WTC11 (cell line): ENCODE results near the gene CHMP1A. TPM values are rescaled to one million over a fixed set of nuclear protein-coding genes. Genes with fewer than 3 reads are reported as not detected.

ENCODE experiments used
- ATAC-seq: fragments of 200-7000 bp; cut with Tn5 transposase; 2 replicates; pipeline ENCODE4 v1.10.0; 2021; ENCODE audit warnings: mild to moderate bottlenecking, moderate library complexity
- CTCF ChIA-PET: fragments of 300-600 bp; sonication (Branson Sonifier 250); formaldehyde crosslinking; loops from one replicate; lab custom pipeline; 2021; ENCODE audit warnings: antibody characterized with exemption; lab: Charles Lee
- POLR2A ChIA-PET: fragments of 350-600 bp; sonication (Branson Sonifier 250); formaldehyde crosslinking; loops from one replicate; lab custom pipeline; 2021; ENCODE audit warnings: antibody characterized with exemption; lab: Charles Lee
- DNase-seq: peaks from one replicate; pipeline ENCODE4 v3.0.0; 2021; ENCODE audit warnings: low spot score
- H3K27ac Mint-ChIP-seq: 2 replicates; pipeline ENCODE4 v1.8.0; 2021; ENCODE audit warnings: mixed read lengths
- H3K27me3 Mint-ChIP-seq: 2 replicates; pipeline ENCODE4 v1.8.0; 2021; ENCODE audit warnings: low read depth, mild to moderate bottlenecking, moderate library complexity, mixed read lengths
- H3K36me3 Mint-ChIP-seq: 2 replicates; pipeline ENCODE4 v1.8.0; 2021; ENCODE audit warnings: mixed read lengths
- H3K4me1 Mint-ChIP-seq: 2 replicates; pipeline ENCODE4 v1.8.0; 2022; ENCODE audit warnings: mixed read lengths
- H3K4me3 Mint-ChIP-seq: 2 replicates; pipeline ENCODE4 v1.8.0; 2021; ENCODE audit warnings: mild to moderate bottlenecking, moderate library complexity, mixed read lengths
- H3K9me3 Mint-ChIP-seq: 2 replicates; pipeline ENCODE4 v1.8.0; 2021; ENCODE audit warnings: mixed read lengths
- CBFB ChIP-seq: sonication (generic); formaldehyde crosslinking; IDR thresholded peaks from 2 replicates; pipeline ENCODE4 v1.8.1; 2022; ENCODE audit warnings: mild to moderate bottlenecking, low read depth, missing genetic modification reagents
- EMX1 ChIP-seq: fragments of 250-450 bp; sonication (Bioruptor Pico); IDR thresholded peaks from 2 replicates; pipeline ENCODE4 v1.8.0; 2021; ENCODE audit warnings: mild to moderate bottlenecking
- FOXJ3 ChIP-seq: sonication (generic); formaldehyde crosslinking; IDR thresholded peaks from 2 replicates; pipeline ENCODE4 v1.9.0; 2021; ENCODE audit warnings: missing genetic modification reagents, mild to moderate bottlenecking, borderline replicate concordance
- GTF2I ChIP-seq: fragments of 250-450 bp; sonication (Bioruptor Pico); conservative IDR thresholded peaks from 2 replicates; pipeline ENCODE4 v1.4.0; 2021; ENCODE audit warnings: mild to moderate bottlenecking
- JAZF1 ChIP-seq: fragments of 250-450 bp; sonication (Bioruptor Pico); IDR thresholded peaks from 2 replicates; pipeline ENCODE4 v1.9.0; 2021; ENCODE audit warnings: moderate library complexity, mild to moderate bottlenecking, inconsistent platforms
- JUN ChIP-seq: sonication (generic); formaldehyde crosslinking; IDR thresholded peaks from 2 replicates; pipeline ENCODE4 v1.8.0; 2023; ENCODE audit warnings: mild to moderate bottlenecking, missing genetic modification reagents
- KAT7 ChIP-seq: sonication (generic); formaldehyde crosslinking; IDR thresholded peaks from 2 replicates; pipeline ENCODE4 v1.8.1; 2023; ENCODE audit warnings: missing genetic modification reagents, mild to moderate bottlenecking, borderline replicate concordance
- ZNF232 ChIP-seq: sonication (generic); formaldehyde crosslinking; IDR thresholded peaks from 2 replicates; pipeline ENCODE4 v1.8.0; 2022; ENCODE audit warnings: mild to moderate bottlenecking, missing genetic modification reagents
- ZNF317 ChIP-seq: sonication (generic); formaldehyde crosslinking; IDR thresholded peaks from 2 replicates; pipeline ENCODE4 v1.8.1; 2023; ENCODE audit warnings: low read depth, mild to moderate bottlenecking, moderate library complexity, missing genetic modification reagents, borderline replicate concordance
- total RNA-seq: library from RNA; stranded (reverse); gene quantifications from 3 replicates; pipeline ENCODE4 v1.2.3, GENCODE V29; 2021
- TF ChIP-seq, protein P1 (sequence below): fragments of 250-450 bp; sonication (Bioruptor Pico); IDR thresholded peaks from 2 replicates; pipeline ENCODE4 v1.9.0; 2021; ENCODE audit warnings: moderate library complexity, mild to moderate bottlenecking, inconsistent platforms, borderline replicate concordance
- TF ChIP-seq, protein P2 (sequence below): fragments of 200-600 bp; IDR thresholded peaks from 2 replicates; pipeline ENCODE4 v1.8.0; 2022; ENCODE audit warnings: antibody characterized with exemption
- TF ChIP-seq, protein P3 (sequence below): sonication (generic); formaldehyde crosslinking; IDR thresholded peaks from 2 replicates; pipeline ENCODE4 v1.8.1; 2023; ENCODE audit warnings: mild to moderate bottlenecking, moderate library complexity, missing genetic modification reagents
- TF ChIP-seq, protein P4 (sequence below): sonication (generic); formaldehyde crosslinking; IDR thresholded peaks from 2 replicates; pipeline ENCODE4 v1.8.0; 2022; ENCODE audit warnings: mild to moderate bottlenecking, missing genetic modification reagents
- TF ChIP-seq, protein P5 (sequence below): fragments of 250-450 bp; sonication (Bioruptor Pico); IDR thresholded peaks from 2 replicates; pipeline ENCODE4 v1.9.0; 2021; ENCODE audit warnings: mild to moderate bottlenecking
- TF ChIP-seq, protein P6 (sequence below): sonication (generic); formaldehyde crosslinking; IDR thresholded peaks from 2 replicates; pipeline ENCODE4 v1.8.1; 2023; ENCODE audit warnings: mild to moderate bottlenecking, missing genetic modification reagents, borderline replicate concordance
- TF ChIP-seq, protein P7 (sequence below): sonication (generic); formaldehyde crosslinking; IDR thresholded peaks from 2 replicates; pipeline ENCODE4 v1.8.1; 2022; ENCODE audit warnings: missing genetic modification reagents, borderline replicate concordance
- TF ChIP-seq, protein P8 (sequence below): sonication (generic); formaldehyde crosslinking; IDR thresholded peaks from 2 replicates; pipeline ENCODE4 v1.8.0; 2022; ENCODE audit warnings: mild to moderate bottlenecking, missing genetic modification reagents

The CHMP1A gene
- total RNA-seq, 1 experiment from 2014 or later, result 76.0 TPM

DNA sequence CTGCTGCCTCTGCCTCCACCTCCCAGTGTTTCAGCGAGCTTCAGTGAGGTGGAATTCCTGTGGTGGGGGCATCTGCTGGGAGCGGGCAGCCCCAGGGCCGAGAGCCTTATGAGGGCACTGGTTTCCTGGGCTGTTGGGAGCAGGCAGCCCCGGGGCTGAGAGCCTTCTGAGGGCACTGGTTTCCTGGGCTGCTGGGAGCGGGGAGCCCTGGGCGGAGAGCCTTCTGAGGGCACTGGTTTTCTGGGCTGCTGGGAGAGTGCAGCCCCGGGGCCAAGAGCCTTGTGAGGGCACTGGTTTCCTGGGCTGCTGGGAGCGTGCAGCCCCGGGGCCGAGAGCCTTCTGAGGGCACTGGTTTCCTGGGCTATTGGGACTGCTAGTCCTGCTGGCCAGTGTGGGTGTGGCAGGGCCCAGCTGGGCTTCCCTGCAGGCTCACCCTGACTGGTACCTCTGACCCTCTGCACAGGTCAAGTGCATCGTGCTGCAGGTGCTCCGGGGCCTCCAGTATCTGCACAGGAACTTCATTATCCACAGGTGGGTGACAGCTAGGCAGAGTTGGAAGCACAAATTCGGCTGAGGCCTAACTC, 34.6 kb upstream of the CHMP1A start:
- H3K4me3 Mint-ChIP-seq, result no peak overlapping the region
- no peak overlapping the region for H3K27ac Mint-ChIP-seq
- ATAC-seq (no peak), DNase-seq (no peak)
- H3K9me3 Mint-ChIP-seq, result no peaks in the 10 kb centered on the region
- H3K4me1 Mint-ChIP-seq, result peaks cover 7% of the 10 kb centered on the region
- peaks cover 34% of the 10 kb centered on the region for H3K36me3 Mint-ChIP-seq
- ChIA-PET POLR2A (no interaction called here), CTCF (no interaction called here)
- TF ChIP-seq EMX1 (CRISPR knock-in tag) (no peak), KAT7 (CRISPR knock-in tag) (no peak), CBFB (no peak), JAZF1 (CRISPR knock-in tag) (no peak)
- TF ChIP-seq, protein P1, sequence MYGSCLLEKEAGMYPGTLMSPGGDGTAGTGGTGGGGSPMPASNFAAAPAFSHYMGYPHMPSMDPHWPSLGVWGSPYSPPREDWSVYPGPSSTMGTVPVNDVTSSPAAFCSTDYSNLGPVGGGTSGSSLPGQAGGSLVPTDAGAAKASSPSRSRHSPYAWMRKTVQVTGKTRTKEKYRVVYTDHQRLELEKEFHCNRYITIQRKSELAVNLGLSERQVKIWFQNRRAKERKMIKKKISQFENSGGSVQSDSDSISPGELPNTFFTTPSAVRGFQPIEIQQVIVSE, result no peak
- H3K27me3 Mint-ChIP-seq, result no peaks in the 10 kb centered on the region

DNA sequence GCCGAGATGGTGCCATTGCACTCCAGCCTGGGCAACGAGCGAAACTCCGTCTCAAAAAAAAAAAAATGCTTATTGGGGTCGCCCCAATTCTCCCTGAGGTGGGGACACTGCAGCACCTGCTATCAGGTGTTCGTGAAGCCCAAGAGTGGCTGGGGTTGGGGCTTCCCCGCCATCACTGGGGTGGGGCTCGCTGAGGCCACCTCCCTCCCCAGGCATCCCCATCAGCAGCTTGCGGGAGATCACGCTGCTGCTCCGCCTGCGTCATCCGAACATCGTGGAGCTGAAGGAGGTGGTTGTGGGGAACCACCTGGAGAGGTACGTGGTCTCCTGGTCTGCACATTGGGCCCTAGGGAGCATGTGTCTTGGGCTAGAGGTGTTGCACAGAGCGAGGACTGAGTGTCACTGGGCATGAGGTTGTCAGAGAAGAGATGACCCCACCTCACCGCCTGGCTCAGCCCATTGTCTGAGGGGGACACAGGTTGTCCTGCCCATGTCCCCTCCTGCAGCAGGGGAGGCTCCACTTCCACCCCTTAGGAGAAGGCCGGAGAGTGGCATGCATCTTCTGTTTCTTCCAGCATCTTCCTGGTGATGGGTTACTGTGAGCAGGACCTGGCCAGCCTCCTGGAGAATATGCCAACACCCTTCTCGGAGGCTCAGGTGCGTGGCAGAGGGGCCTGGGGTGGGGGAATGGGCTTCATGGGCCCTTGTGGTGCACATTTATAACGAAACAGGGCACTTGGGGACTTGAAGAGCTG, 33.9 kb upstream of the CHMP1A start:
- H3K27me3 Mint-ChIP-seq, result no peaks in the 10 kb centered on the region
- POLR2A ChIA-PET, result no interaction called here
- H3K27ac Mint-ChIP-seq, result no peak overlapping the region
- H3K4me3 Mint-ChIP-seq, result no peak overlapping the region
- CTCF ChIA-PET, result no interaction called here
- DNase-seq, result no peak
- peaks cover 34% of the 10 kb centered on the region for H3K36me3 Mint-ChIP-seq
- no peaks in the 10 kb centered on the region for H3K9me3 Mint-ChIP-seq
- peaks cover 7% of the 10 kb centered on the region for H3K4me1 Mint-ChIP-seq
- ATAC-seq, result no peak
- TF ChIP-seq FOXJ3 (CRISPR knock-in tag), result no peak
- TF ChIP-seq JUN (CRISPR knock-in tag), result no peak
- no peak for TF ChIP-seq ZNF317
- TF ChIP-seq, protein P2, sequence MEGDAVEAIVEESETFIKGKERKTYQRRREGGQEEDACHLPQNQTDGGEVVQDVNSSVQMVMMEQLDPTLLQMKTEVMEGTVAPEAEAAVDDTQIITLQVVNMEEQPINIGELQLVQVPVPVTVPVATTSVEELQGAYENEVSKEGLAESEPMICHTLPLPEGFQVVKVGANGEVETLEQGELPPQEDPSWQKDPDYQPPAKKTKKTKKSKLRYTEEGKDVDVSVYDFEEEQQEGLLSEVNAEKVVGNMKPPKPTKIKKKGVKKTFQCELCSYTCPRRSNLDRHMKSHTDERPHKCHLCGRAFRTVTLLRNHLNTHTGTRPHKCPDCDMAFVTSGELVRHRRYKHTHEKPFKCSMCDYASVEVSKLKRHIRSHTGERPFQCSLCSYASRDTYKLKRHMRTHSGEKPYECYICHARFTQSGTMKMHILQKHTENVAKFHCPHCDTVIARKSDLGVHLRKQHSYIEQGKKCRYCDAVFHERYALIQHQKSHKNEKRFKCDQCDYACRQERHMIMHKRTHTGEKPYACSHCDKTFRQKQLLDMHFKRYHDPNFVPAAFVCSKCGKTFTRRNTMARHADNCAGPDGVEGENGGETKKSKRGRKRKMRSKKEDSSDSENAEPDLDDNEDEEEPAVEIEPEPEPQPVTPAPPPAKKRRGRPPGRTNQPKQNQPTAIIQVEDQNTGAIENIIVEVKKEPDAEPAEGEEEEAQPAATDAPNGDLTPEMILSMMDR, result no peak
- TF ChIP-seq, protein P3, sequence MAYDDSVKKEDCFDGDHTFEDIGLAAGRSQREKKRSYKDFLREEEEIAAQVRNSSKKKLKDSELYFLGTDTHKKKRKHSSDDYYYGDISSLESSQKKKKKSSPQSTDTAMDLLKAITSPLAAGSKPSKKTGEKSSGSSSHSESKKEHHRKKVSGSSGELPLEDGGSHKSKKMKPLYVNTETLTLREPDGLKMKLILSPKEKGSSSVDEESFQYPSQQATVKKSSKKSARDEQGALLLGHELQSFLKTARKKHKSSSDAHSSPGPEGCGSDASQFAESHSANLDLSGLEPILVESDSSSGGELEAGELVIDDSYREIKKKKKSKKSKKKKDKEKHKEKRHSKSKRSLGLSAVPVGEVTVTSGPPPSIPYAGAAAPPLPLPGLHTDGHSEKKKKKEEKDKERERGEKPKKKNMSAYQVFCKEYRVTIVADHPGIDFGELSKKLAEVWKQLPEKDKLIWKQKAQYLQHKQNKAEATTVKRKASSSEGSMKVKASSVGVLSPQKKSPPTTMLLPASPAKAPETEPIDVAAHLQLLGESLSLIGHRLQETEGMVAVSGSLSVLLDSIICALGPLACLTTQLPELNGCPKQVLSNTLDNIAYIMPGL, result no peak
- TF ChIP-seq ZNF232 (CRISPR knock-in tag), result no peak
- TF ChIP-seq, protein P4, sequence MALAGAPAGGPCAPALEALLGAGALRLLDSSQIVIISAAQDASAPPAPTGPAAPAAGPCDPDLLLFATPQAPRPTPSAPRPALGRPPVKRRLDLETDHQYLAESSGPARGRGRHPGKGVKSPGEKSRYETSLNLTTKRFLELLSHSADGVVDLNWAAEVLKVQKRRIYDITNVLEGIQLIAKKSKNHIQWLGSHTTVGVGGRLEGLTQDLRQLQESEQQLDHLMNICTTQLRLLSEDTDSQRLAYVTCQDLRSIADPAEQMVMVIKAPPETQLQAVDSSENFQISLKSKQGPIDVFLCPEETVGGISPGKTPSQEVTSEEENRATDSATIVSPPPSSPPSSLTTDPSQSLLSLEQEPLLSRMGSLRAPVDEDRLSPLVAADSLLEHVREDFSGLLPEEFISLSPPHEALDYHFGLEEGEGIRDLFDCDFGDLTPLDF (CRISPR knock-in tag), result no peak
- TF ChIP-seq, protein P5, sequence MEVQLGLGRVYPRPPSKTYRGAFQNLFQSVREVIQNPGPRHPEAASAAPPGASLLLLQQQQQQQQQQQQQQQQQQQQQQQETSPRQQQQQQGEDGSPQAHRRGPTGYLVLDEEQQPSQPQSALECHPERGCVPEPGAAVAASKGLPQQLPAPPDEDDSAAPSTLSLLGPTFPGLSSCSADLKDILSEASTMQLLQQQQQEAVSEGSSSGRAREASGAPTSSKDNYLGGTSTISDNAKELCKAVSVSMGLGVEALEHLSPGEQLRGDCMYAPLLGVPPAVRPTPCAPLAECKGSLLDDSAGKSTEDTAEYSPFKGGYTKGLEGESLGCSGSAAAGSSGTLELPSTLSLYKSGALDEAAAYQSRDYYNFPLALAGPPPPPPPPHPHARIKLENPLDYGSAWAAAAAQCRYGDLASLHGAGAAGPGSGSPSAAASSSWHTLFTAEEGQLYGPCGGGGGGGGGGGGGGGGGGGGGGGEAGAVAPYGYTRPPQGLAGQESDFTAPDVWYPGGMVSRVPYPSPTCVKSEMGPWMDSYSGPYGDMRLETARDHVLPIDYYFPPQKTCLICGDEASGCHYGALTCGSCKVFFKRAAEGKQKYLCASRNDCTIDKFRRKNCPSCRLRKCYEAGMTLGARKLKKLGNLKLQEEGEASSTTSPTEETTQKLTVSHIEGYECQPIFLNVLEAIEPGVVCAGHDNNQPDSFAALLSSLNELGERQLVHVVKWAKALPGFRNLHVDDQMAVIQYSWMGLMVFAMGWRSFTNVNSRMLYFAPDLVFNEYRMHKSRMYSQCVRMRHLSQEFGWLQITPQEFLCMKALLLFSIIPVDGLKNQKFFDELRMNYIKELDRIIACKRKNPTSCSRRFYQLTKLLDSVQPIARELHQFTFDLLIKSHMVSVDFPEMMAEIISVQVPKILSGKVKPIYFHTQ (CRISPR knock-in tag), result no peak
- TF ChIP-seq, protein P6, sequence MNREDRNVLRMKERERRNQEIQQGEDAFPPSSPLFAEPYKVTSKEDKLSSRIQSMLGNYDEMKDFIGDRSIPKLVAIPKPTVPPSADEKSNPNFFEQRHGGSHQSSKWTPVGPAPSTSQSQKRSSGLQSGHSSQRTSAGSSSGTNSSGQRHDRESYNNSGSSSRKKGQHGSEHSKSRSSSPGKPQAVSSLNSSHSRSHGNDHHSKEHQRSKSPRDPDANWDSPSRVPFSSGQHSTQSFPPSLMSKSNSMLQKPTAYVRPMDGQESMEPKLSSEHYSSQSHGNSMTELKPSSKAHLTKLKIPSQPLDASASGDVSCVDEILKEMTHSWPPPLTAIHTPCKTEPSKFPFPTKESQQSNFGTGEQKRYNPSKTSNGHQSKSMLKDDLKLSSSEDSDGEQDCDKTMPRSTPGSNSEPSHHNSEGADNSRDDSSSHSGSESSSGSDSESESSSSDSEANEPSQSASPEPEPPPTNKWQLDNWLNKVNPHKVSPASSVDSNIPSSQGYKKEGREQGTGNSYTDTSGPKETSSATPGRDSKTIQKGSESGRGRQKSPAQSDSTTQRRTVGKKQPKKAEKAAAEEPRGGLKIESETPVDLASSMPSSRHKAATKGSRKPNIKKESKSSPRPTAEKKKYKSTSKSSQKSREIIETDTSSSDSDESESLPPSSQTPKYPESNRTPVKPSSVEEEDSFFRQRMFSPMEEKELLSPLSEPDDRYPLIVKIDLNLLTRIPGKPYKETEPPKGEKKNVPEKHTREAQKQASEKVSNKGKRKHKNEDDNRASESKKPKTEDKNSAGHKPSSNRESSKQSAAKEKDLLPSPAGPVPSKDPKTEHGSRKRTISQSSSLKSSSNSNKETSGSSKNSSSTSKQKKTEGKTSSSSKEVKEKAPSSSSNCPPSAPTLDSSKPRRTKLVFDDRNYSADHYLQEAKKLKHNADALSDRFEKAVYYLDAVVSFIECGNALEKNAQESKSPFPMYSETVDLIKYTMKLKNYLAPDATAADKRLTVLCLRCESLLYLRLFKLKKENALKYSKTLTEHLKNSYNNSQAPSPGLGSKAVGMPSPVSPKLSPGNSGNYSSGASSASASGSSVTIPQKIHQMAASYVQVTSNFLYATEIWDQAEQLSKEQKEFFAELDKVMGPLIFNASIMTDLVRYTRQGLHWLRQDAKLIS, result no peak
- TF ChIP-seq, protein P7, sequence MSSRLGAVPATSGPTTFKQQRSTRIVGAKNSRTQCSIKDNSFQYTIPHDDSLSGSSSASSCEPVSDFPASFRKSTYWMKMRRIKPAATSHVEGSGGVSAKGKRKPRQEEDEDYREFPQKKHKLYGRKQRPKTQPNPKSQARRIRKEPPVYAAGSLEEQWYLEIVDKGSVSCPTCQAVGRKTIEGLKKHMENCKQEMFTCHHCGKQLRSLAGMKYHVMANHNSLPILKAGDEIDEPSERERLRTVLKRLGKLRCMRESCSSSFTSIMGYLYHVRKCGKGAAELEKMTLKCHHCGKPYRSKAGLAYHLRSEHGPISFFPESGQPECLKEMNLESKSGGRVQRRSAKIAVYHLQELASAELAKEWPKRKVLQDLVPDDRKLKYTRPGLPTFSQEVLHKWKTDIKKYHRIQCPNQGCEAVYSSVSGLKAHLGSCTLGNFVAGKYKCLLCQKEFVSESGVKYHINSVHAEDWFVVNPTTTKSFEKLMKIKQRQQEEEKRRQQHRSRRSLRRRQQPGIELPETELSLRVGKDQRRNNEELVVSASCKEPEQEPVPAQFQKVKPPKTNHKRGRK (CRISPR knock-in tag), result no peak
- TF ChIP-seq, protein P8, sequence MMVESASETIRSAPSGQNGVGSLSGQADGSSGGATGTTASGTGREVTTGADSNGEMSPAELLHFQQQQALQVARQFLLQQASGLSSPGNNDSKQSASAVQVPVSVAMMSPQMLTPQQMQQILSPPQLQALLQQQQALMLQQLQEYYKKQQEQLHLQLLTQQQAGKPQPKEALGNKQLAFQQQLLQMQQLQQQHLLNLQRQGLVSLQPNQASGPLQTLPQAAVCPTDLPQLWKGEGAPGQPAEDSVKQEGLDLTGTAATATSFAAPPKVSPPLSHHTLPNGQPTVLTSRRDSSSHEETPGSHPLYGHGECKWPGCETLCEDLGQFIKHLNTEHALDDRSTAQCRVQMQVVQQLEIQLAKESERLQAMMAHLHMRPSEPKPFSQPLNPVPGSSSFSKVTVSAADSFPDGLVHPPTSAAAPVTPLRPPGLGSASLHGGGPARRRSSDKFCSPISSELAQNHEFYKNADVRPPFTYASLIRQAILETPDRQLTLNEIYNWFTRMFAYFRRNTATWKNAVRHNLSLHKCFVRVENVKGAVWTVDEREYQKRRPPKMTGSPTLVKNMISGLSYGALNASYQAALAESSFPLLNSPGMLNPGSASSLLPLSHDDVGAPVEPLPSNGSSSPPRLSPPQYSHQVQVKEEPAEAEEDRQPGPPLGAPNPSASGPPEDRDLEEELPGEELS, result no peak
- TF ChIP-seq GTF2I (CRISPR knock-in tag), result no peak
